Activated T-helper 17 cell treated with anti-CD3 and anti-CD28 coated beads, Interleukin-2, amount 50 U/mL, for 72 hours (primary cell): ENCODE measurements around the gene OBI1. TPM values are rescaled to one million over a fixed set of nuclear protein-coding genes. Genes with fewer than 3 reads are reported as not detected.
A peak's percentile ranks its signal among the peaks of the same experiment; 100 is the strongest.

Experiments
- ATAC-seq: fragments of 150-1000 bp; cut with Tn5 transposase; replicated peaks from 2 replicates; pipeline ENCODE4 v1.10.0; 2021; ENCODE audit warnings: mild to moderate bottlenecking, moderate library complexity
- H3K27ac Mint-ChIP-seq: one replicate; pipeline ENCODE4 v1.8.0; 2022; ENCODE audit warnings: mixed read lengths
- H3K27me3 Mint-ChIP-seq: one replicate; pipeline ENCODE4 v1.8.0; 2022; ENCODE audit warnings: mixed read lengths
- H3K36me3 Mint-ChIP-seq: one replicate; pipeline ENCODE4 v1.8.0; 2022; ENCODE audit warnings: low read depth, mild to moderate bottlenecking, mixed read lengths
- H3K4me1 Mint-ChIP-seq: one replicate; pipeline ENCODE4 v1.8.0; 2022; ENCODE audit warnings: mixed read lengths
- H3K4me3 Mint-ChIP-seq: one replicate; pipeline ENCODE4 v1.8.0; 2022; ENCODE audit warnings: mild to moderate bottlenecking, mixed read lengths
- H3K9me3 Mint-ChIP-seq: one replicate; pipeline ENCODE4 v1.8.0; 2022; ENCODE audit warnings: mixed read lengths
- total RNA-seq, 2 donors: library from RNA; stranded (reverse); gene quantifications; one replicate each; pipeline ENCODE4 v1.2.3, GENCODE V29; 2022

The OBI1 gene
- total RNA-seq, 2 donors from 2014 or later = 11.2 to 18.5 TPM

- H3K36me3 Mint-ChIP-seq = peaks cover 13% of the 10 kb centered on the region
- H3K4me1 Mint-ChIP-seq = peaks cover 11% of the 10 kb centered on the region
- no peaks in the 10 kb centered on the region for H3K9me3 Mint-ChIP-seq
- H3K27me3 Mint-ChIP-seq = peaks cover 77% of the 10 kb centered on the region
- H3K4me3 Mint-ChIP-seq = peak overlapping the region; percentile 76
- ATAC-seq = peak; percentile 26
- H3K27ac Mint-ChIP-seq = no peak overlapping the region
These were observed 56.3 kb downstream of the OBI1 start for GRCh38 chr13:78602561-78603239.

GRCh38 chr13:78601874-78602560, 56.9 kb downstream of the OBI1 start:
- Mint-ChIP-seq H3K27ac (no peak overlapping the region), H3K4me3 (peak overlapping the region; percentile 76), H3K36me3 (peaks cover 13% of the 10 kb centered on the region), H3K9me3 (no peaks in the 10 kb centered on the region), H3K27me3 (peaks cover 77% of the 10 kb centered on the region), H3K4me1 (peaks cover 11% of the 10 kb centered on the region)
- ATAC-seq = no peak

- H3K27ac Mint-ChIP-seq = no peak overlapping the region
- H3K9me3 Mint-ChIP-seq = no peaks in the 10 kb centered on the region
These were observed 57.7 kb downstream of the OBI1 start for GRCh38 chr13:78601124-78601873.

GRCh38 chr13:78600280-78600883, 58.6 kb downstream of the OBI1 start:
- Mint-ChIP-seq H3K4me3 (peak overlapping the region; percentile 39), H3K27me3 (peaks cover 64% of the 10 kb centered on the region), H3K27ac (no peak overlapping the region), H3K9me3 (no peaks in the 10 kb centered on the region), H3K4me1 (peaks cover 11% of the 10 kb centered on the region), H3K36me3 (peaks cover 13% of the 10 kb centered on the region)
- ATAC-seq = no peak

More at GRCh38 chr13:78601124-78601873, 57.7 kb downstream of the OBI1 start:
- Mint-ChIP-seq H3K4me1 (peaks cover 11% of the 10 kb centered on the region), H3K36me3 (peaks cover 13% of the 10 kb centered on the region), H3K27me3 (peaks cover 72% of the 10 kb centered on the region), H3K4me3 (peak overlapping the region; percentile 39)
- ATAC-seq = no peak

GRCh38 chr13:78599645-78600279, 59.2 kb downstream of the OBI1 start:
- Mint-ChIP-seq H3K36me3 (peaks cover 13% of the 10 kb centered on the region), H3K4me3 (peak overlapping the region; percentile 39), H3K27me3 (peaks cover 64% of the 10 kb centered on the region), H3K9me3 (no peaks in the 10 kb centered on the region), H3K27ac (no peak overlapping the region), H3K4me1 (peaks cover 11% of the 10 kb centered on the region)
- ATAC-seq = no peak

- Mint-ChIP-seq H3K4me1 (peaks cover 8% of the 10 kb centered on the region), H3K36me3 (peaks cover 13% of the 10 kb centered on the region), H3K27ac (no peak overlapping the region), H3K4me3 (no peak overlapping the region), H3K9me3 (no peaks in the 10 kb centered on the region), H3K27me3 (peaks cover 64% of the 10 kb centered on the region)
- no peak for ATAC-seq
These were observed 59.9 kb downstream of the OBI1 start for GRCh38 chr13:78598966-78599644.

GRCh38 chr13:78598116-78598781, 60.7 kb downstream of the OBI1 start:
- Mint-ChIP-seq H3K27me3 (peaks cover 64% of the 10 kb centered on the region), H3K9me3 (no peaks in the 10 kb centered on the region), H3K36me3 (peaks cover 8% of the 10 kb centered on the region), H3K4me3 (no peak overlapping the region), H3K4me1 (peaks cover 7% of the 10 kb centered on the region), H3K27ac (no peak overlapping the region)
- ATAC-seq = no peak

GRCh38 chr13:78597602-78597932, 61.4 kb downstream of the OBI1 start:
- peaks cover 65% of the 10 kb centered on the region for H3K27me3 Mint-ChIP-seq
- no peaks in the 10 kb centered on the region for H3K9me3 Mint-ChIP-seq
- no peak overlapping the region for H3K4me3 Mint-ChIP-seq
- peaks cover 4% of the 10 kb centered on the region for H3K36me3 Mint-ChIP-seq
- no peak for ATAC-seq
- H3K27ac Mint-ChIP-seq = no peak overlapping the region
- H3K4me1 Mint-ChIP-seq = peaks cover 4% of the 10 kb centered on the region

GRCh38 chr13:78596736-78597601, 62.0 kb downstream of the OBI1 start:
- H3K36me3 Mint-ChIP-seq = no peaks in the 10 kb centered on the region
- no peak overlapping the region for H3K4me3 Mint-ChIP-seq
- H3K9me3 Mint-ChIP-seq = no peaks in the 10 kb centered on the region
- peaks cover 67% of the 10 kb centered on the region for H3K27me3 Mint-ChIP-seq
- H3K4me1 Mint-ChIP-seq = no peaks in the 10 kb centered on the region
- no peak for ATAC-seq
- no peak overlapping the region for H3K27ac Mint-ChIP-seq

- Mint-ChIP-seq H3K27ac (no peak overlapping the region), H3K4me3 (no peak overlapping the region), H3K36me3 (no peaks in the 10 kb centered on the region), H3K9me3 (no peaks in the 10 kb centered on the region), H3K4me1 (no peaks in the 10 kb centered on the region), H3K27me3 (peaks cover 71% of the 10 kb centered on the region)
- no peak for ATAC-seq
These were observed 62.6 kb downstream of the OBI1 start for GRCh38 chr13:78596399-78596735.

- H3K27ac Mint-ChIP-seq = no peak overlapping the region
- H3K36me3 Mint-ChIP-seq = no peaks in the 10 kb centered on the region
- H3K4me3 Mint-ChIP-seq = no peak overlapping the region
- H3K4me1 Mint-ChIP-seq = no peaks in the 10 kb centered on the region
- H3K9me3 Mint-ChIP-seq = no peaks in the 10 kb centered on the region
- H3K27me3 Mint-ChIP-seq = peaks cover 70% of the 10 kb centered on the region
- no peak for ATAC-seq
These were observed 63.2 kb downstream of the OBI1 start for GRCh38 chr13:78595495-78596398.

GRCh38 chr13:78594456-78594975, 64.4 kb downstream of the OBI1 start:
- Mint-ChIP-seq H3K36me3 (peaks cover under 1% of the 10 kb centered on the region), H3K27me3 (peaks cover 70% of the 10 kb centered on the region), H3K4me1 (no peaks in the 10 kb centered on the region), H3K4me3 (no peak overlapping the region), H3K9me3 (peaks cover 7% of the 10 kb centered on the region), H3K27ac (no peak overlapping the region)
- ATAC-seq = no peak
